Nephron progenitor cell (in vitro differentiated cells): ENCODE results near the gene MUS81.

Experiments used
- DNase-seq: peaks from one replicate; pipeline ENCODE4 v3.0.0; 2021
- H3K27ac Mint-ChIP-seq: 2 replicates; pipeline ENCODE4 v1.8.0; 2021; ENCODE audit warnings: mild to moderate bottlenecking, moderate library complexity, mixed read lengths
- H3K27me3 Mint-ChIP-seq: 2 replicates; pipeline ENCODE4 v1.8.0; 2021; ENCODE audit warnings: mild to moderate bottlenecking, low read depth, mixed read lengths; ENCODE audit not compliant: poor library complexity
- H3K36me3 Mint-ChIP-seq: 2 replicates; pipeline ENCODE4 v1.8.0; 2021; ENCODE audit warnings: low read depth, mixed read lengths
- H3K4me1 Mint-ChIP-seq: 2 replicates; pipeline ENCODE4 v1.8.0; 2021; ENCODE audit warnings: mixed read lengths
- H3K4me3 Mint-ChIP-seq: 2 replicates; pipeline ENCODE4 v1.8.0; 2021; ENCODE audit warnings: mild to moderate bottlenecking, moderate library complexity, mixed read lengths
- H3K9me3 Mint-ChIP-seq: 2 replicates; pipeline ENCODE4 v1.8.0; 2021; ENCODE audit warnings: mild to moderate bottlenecking, moderate library complexity, mixed read lengths
- TF ChIP-seq, protein P1 (sequence below): fragments of 200-600 bp; sonication (generic); IDR thresholded peaks from 2 replicates; pipeline ENCODE4 v1.5.0; 2021; ENCODE audit warnings: antibody characterized with exemption

Gene MUS81

GRCh38 chr11:65861533-65862183 is 1.4 kb downstream of the MUS81 start:
- Mint-ChIP-seq H3K4me1 (peaks cover 35% of the 10 kb centered on the region), H3K27me3 (peaks cover 9% of the 10 kb centered on the region), H3K9me3 (no peaks in the 10 kb centered on the region), H3K27ac (no peak overlapping the region), H3K4me3 (peak overlapping the region; percentile 87), H3K36me3 (peaks cover 8% of the 10 kb centered on the region)
- TF ChIP-seq, protein P1, sequence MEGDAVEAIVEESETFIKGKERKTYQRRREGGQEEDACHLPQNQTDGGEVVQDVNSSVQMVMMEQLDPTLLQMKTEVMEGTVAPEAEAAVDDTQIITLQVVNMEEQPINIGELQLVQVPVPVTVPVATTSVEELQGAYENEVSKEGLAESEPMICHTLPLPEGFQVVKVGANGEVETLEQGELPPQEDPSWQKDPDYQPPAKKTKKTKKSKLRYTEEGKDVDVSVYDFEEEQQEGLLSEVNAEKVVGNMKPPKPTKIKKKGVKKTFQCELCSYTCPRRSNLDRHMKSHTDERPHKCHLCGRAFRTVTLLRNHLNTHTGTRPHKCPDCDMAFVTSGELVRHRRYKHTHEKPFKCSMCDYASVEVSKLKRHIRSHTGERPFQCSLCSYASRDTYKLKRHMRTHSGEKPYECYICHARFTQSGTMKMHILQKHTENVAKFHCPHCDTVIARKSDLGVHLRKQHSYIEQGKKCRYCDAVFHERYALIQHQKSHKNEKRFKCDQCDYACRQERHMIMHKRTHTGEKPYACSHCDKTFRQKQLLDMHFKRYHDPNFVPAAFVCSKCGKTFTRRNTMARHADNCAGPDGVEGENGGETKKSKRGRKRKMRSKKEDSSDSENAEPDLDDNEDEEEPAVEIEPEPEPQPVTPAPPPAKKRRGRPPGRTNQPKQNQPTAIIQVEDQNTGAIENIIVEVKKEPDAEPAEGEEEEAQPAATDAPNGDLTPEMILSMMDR = no peak
- DNase-seq = no peak

DNA sequence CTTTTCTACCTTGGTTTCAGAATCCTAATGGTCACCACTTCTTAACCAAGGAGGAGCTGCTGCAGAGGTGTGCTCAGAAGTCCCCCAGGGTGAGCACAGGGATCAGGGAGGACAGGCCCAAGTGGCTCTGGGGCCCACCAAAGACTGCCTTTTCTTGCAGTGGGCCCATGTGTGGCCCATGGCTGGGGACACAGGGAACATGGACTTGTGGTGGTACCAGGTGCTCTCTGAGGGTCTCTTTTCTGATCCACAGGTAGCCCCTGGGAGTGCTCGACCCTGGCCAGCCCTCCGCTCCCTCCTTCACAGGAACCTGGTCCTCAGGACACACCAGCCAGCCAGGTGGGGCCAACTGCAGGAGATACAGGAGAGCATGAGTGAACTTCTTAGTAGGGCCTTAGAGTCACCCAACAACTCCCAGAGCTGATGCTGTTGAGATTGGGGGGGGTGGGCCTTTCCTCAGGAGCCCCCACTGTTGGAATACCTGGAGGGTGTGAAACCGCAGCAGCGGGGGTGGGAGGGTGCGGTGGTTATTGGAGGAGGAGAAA is 2.0 kb downstream of the MUS81 start:
- Mint-ChIP-seq H3K9me3 (no peaks in the 10 kb centered on the region), H3K36me3 (peaks cover 8% of the 10 kb centered on the region), H3K4me3 (peak overlapping the region; percentile 69), H3K27ac (no peak overlapping the region), H3K4me1 (peaks cover 36% of the 10 kb centered on the region), H3K27me3 (peaks cover 6% of the 10 kb centered on the region)
- DNase-seq = no peak
- TF ChIP-seq, protein P1 = no peak

GRCh38 chr11:65862941-65863888 is 3.0 kb downstream of the MUS81 start:
- peaks cover 45% of the 10 kb centered on the region for H3K4me1 Mint-ChIP-seq
- H3K4me3 Mint-ChIP-seq = peak overlapping the region; percentile 69
- peaks cover 13% of the 10 kb centered on the region for H3K36me3 Mint-ChIP-seq
- DNase-seq = no peak
- peak overlapping the region; percentile 32 for H3K27ac Mint-ChIP-seq
- peaks cover 6% of the 10 kb centered on the region for H3K27me3 Mint-ChIP-seq
- TF ChIP-seq, protein P1 = no peak
- H3K9me3 Mint-ChIP-seq = no peaks in the 10 kb centered on the region

- Mint-ChIP-seq H3K36me3 (peaks cover 13% of the 10 kb centered on the region), H3K27ac (no peak overlapping the region)
- no peak for DNase-seq
Observed at GRCh38 chr11:65863889-65864705, 3.9 kb downstream of the MUS81 start.

More at GRCh38 chr11:65863889-65864705, 3.9 kb downstream of the MUS81 start:
- Mint-ChIP-seq H3K27me3 (peaks cover 6% of the 10 kb centered on the region), H3K4me3 (no peak overlapping the region), H3K4me1 (peaks cover 36% of the 10 kb centered on the region), H3K9me3 (no peaks in the 10 kb centered on the region)
- TF ChIP-seq, protein P1 = no peak
